Putamen (tissue), 1 donor: ENCODE measurements around the gene ZMIZ1.

Experiments
- DNase-seq: peaks from one replicate; pipeline ENCODE4 v3.0.0-alpha.2; 2016; ENCODE audit warnings: low spot score

ZMIZ1 gene

DNA sequence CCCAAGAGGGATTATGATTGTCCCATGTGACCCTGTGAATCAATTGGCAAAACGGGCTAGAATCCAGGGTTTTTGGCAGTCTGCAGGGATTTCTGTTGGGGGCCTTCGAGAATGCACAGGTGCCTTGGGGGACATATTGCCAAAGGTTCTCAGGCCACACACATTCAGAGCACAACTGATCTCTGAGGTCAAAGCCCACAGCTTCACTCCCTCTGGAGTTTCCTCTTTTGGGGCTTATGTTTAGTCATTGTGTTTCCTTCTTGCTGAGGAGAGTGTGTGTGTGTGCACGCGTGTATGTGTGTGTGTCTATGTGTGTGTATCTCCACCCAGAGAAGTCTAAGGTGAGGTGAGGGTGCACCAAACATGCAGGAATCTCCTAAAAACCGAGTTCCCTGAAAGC lies 287.3 kb downstream of the ZMIZ1 start:
- no peak for DNase-seq

DNA sequence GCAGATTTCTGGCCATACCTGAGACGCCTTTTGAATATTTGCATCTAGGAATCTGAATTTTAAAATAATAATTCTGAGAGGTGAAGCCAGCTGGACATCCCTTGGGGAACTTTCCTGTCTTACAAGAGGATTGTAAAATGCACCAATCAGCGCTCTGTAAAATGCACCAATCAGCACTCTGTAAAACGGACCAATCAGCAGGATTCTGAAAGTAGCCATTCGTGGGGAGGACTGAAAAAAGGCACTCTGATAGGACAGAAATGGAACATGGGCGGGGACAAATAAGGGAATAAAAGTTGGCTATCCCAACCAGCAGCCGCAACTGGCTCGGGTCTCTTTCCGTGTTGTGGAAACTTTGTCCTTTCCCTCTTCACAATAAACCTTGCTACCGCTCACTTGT lies 288.4 kb downstream of the ZMIZ1 start:
- no peak for DNase-seq

DNA sequence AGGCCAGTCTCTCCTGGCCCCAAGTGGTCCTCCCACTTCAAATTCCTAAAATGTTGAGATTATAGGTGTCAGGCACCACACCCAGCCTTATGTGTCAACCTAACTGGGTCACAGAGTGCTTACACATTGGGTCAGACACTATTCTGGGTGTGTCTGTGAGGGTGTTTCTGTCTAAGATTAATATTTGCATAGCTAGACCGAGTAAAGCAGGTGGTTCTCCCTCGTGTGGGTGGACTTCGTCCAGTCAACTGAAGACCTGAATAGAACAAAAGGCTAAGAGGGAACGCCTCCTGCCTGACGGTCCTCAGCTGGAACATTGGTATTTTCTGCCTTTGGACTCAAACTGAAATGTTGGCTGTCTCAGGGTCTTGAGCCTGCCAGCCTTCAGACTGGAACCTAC lies 290.0 kb downstream of the ZMIZ1 start:
- DNase-seq, result no peak

DNA sequence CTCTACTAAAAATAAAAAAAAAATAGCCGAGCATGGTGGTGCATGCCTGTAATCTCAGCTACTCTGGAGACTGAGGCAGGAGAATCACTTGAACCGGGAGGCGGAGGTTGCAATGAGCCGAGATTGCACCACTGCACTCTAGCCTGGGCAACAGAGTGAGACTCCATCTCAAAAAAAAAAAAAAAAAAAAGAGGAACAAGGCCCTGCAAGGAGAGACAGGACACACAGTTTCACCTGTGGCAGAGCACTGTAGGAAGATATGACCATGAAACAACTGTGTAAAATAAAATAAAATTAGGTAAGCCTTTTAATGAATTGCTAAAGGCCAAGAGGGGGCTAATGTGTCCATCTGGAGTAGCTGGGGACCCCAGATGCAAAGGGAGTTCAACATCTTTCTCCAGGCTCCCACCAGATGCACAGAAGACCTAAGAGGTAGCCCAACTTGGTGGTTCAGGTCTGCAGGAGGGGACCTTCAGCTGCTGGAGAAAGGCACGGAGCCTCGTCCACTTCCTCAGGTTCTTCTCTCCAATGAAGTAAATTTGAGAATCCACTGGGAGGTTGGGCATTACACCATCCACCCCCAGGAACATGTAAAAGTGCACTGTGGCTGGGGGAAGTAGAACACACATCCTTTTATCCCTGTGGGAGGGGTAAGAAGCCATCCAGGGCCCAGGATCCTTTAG lies 291.2 kb downstream of the ZMIZ1 start:
- no peak for DNase-seq

DNA sequence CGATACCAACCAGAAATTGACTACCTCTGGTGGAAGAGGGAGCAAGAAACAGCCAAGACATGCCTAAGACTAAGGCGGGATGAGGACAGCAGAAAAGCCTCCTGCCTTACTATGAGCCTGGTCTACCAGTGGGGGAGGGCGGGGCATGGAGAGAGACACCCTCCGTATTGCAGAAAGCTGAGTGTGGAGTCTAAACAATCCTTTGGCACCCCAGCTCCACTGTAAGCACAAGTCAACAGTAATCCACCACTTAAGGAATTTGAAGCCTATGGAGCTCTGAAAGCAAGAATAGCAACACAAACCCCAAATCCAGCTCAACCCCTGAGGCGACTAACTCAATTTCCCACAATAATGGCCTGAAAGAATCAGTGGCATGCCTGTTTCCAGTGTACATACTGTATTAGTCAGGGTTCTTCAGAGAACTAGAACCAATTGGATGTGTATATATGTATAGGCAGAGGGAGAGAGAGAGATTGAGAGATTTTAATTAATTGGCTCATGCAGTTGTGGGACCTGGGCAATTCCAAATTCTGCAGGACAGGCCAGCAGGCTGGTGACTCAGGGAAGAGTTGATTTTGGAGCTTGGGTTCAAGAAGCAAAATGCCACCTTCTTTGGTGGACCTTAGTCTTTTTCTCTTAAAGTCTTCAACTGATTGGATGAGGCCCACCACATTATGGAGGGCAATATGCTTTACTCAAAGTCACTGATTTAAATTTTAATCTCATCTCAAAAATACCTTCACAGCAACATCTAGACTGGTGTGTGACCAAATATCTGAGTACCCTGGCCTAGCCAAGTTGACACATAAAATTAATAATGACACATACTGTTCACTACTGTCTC lies 292.0 kb downstream of the ZMIZ1 start:
- no peak for DNase-seq

DNA sequence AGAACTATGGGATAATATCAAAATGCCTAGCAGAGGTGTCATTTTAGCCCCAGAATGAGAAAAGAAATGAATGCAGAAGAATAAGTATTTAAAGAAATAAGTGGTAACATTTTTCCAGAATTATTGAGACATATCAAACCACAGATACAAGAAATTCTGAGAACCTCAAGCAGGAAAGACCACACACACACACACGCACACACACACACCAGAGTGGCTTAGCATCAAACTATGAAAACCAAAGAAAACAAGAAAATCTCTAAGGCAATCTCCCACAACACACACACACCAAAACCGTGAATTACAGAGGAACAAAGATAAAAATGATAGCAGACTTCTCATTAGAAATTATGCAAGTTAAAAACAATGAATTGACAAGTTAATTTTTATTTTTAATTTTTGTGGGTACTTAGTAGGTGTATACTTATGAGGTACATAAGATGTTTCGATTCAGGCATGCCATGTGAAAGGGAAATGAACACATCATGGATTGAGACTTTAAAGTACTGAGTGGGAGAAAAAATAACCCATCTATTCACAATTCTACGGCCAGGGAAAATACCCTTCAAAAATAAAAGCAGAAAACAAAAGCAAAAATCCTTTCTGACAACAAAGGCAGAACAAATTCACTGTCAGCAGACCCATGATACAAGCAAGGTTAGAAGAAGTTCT lies 293.1 kb downstream of the ZMIZ1 start:
- DNase-seq, result no peak
